Panc1 (cell line): Measurements from ENCODE around the gene ALG14.

Source experiments
- CTCF ChIP-seq: fragments of 450-650 bp; IDR thresholded peaks from 2 replicates; pipeline ENCODE4 v1.5.1; 2017; ENCODE audit warnings: mild to moderate bottlenecking
- POLR2AphosphoS5 ChIP-seq: IDR thresholded peaks from 2 replicates; pipeline ENCODE4 v1.6.1; 2012; ENCODE audit warnings: mild to moderate bottlenecking, low read depth, low read length, moderate library complexity
- REST ChIP-seq, 2 experiments: IDR thresholded peaks; 2 replicates each; pipeline ENCODE4 v1.6.1; 2011 to 2012; ENCODE audit warnings: low read depth in 2 of 2, control low read depth in 1 of 2, low read length in 1 of 2, mild to moderate bottlenecking in 1 of 2, moderate library complexity in 1 of 2; ENCODE audit not compliant: insufficient read depth in 1 of 2
- SIN3A ChIP-seq: IDR thresholded peaks from 2 replicates; pipeline ENCODE4 v1.6.1; 2012; ENCODE audit warnings: low read depth, mild to moderate bottlenecking, low read length, moderate library complexity, borderline replicate concordance; ENCODE audit not compliant: insufficient read depth

- TF ChIP-seq CTCF (no peak), POLR2AphosphoS5 (no peak), REST (IDR thresholded peaks at IDR 0.05; ENCODE audit: insufficient read depth in 1 of 2, low read depth in 2 of 2, low read length in 1 of 2) (no peak), SIN3A (no peak)
These were observed 119.0 kb downstream of the ALG14 start for GRCh38 chr1:94953746-94954145.
